IPS DF 4.7 (cell line): ENCODE measurements around the gene SLC23A3.

ENCODE experiments used
- DNase-seq: peaks from one replicate; pipeline ENCODE4 v3.0.0-alpha.2; 2013; ENCODE audit warnings: low spot score; ENCODE audit errors: extremely low read depth

The SLC23A3 gene

GRCh38 chr2:219169930-219170654 is at the start of gene SLC23A3:
Gene SLC23A3, minus strand, starts transcription at chr2:219170029. Its CDS starts 45 bp downstream, at chr2:219169984.
- DNase-seq: no peak

GRCh38 chr2:219218732-219219701 is 49.2 kb upstream of the SLC23A3 start, which contains the start of gene ABCB6:
Gene ABCB6, minus strand, starts transcription at chr2:219218958. Its CDS starts 285 bp downstream, at chr2:219218673.
- no peak for DNase-seq

GRCh38 chr2:219218217-219218731 is 48.4 kb upstream of the SLC23A3 start:
- no peak for DNase-seq

- no peak for DNase-seq
Observed at GRCh38 chr2:219216535-219216915, 46.7 kb upstream of the SLC23A3 start.

- no peak for DNase-seq
Observed at GRCh38 chr2:219215871-219216534, 46.2 kb upstream of the SLC23A3 start.

GRCh38 chr2:219214786-219215185 is 45.0 kb upstream of the SLC23A3 start:
- no peak for DNase-seq

- DNase-seq: no peak
Observed at GRCh38 chr2:219214141-219214540, 44.3 kb upstream of the SLC23A3 start.

- DNase-seq: no peak
Observed at GRCh38 chr2:219213486-219214071, 43.8 kb upstream of the SLC23A3 start.

GRCh38 chr2:219213026-219213415 is 43.2 kb upstream of the SLC23A3 start:
- no peak for DNase-seq

GRCh38 chr2:219210886-219211362 is 41.1 kb upstream of the SLC23A3 start:
- DNase-seq: no peak

- DNase-seq: no peak
Observed at GRCh38 chr2:219210196-219210885, 40.5 kb upstream of the SLC23A3 start.

GRCh38 chr2:219209236-219210195 is 39.7 kb upstream of the SLC23A3 start:
- DNase-seq: no peak

GRCh38 chr2:219207884-219208740 is 38.3 kb upstream of the SLC23A3 start:
- DNase-seq: no peak

- no peak for DNase-seq
Observed at GRCh38 chr2:219207134-219207883, 37.5 kb upstream of the SLC23A3 start.

GRCh38 chr2:219206328-219207133 is 36.7 kb upstream of the SLC23A3 start, which contains the start of gene ZFAND2B:
Gene ZFAND2B, plus strand, starts transcription at chr2:219206782. Its CDS starts 206 bp downstream, at chr2:219206988.
- no peak for DNase-seq

- no peak for DNase-seq
Observed at GRCh38 chr2:219205981-219206327, 36.1 kb upstream of the SLC23A3 start.

GRCh38 chr2:219205165-219205538 is 35.3 kb upstream of the SLC23A3 start:
- DNase-seq: no peak
